IMR-90 (cell line): ENCODE results near the gene NENF.
"Not testable (repeated sequence)": the region's sequence is repeated elsewhere in the genome, so short reads cannot be mapped to it uniquely, and the experiment has no call there.

Source experiments
- CEBPB ChIP-seq: IDR thresholded peaks from 2 replicates; pipeline ENCODE4 v1.6.1; 2012; ENCODE audit warnings: low read depth, low read length, improper control_type of control experiment
- FOS ChIP-seq: fragments of 150-350 bp; IDR thresholded peaks from 2 replicates; pipeline ENCODE4 v1.6.1; 2016; ENCODE audit warnings: low read depth, low read length
- MAFK ChIP-seq: IDR thresholded peaks from 2 replicates; pipeline ENCODE4 v1.6.1; 2012; ENCODE audit warnings: low read depth, low read length, improper control_type of control experiment
- MXI1 ChIP-seq: IDR thresholded peaks from 2 replicates; pipeline ENCODE4 v1.6.1; 2012; ENCODE audit warnings: low read depth, mild to moderate bottlenecking, low read length, moderate library complexity, borderline replicate concordance
- POLR2A ChIP-seq: IDR thresholded peaks from 2 replicates; pipeline ENCODE4 v1.6.1; 2012; ENCODE audit warnings: mild to moderate bottlenecking, low read depth, low read length
- RAD21 ChIP-seq: IDR thresholded peaks from 2 replicates; pipeline ENCODE4 v1.6.1; 2012; ENCODE audit warnings: low read length, improper control_type of control experiment
- RFX5 ChIP-seq: IDR thresholded peaks from 2 replicates; pipeline ENCODE4 v1.8.0; 2012; ENCODE audit warnings: low read depth, mild to moderate bottlenecking, low read length, moderate library complexity
- TF ChIP-seq, protein P1 (sequence below): conservative IDR thresholded peaks from 2 replicates; pipeline ENCODE4 v1.5.1; 2012; ENCODE audit warnings: mild to moderate bottlenecking, low read depth, low read length, improper control_type of control experiment
- TF ChIP-seq, protein P2 (sequence below): fragments of 150-350 bp; IDR thresholded peaks from 2 replicates; pipeline ENCODE4 v1.6.1; 2017; ENCODE audit warnings: mild to moderate bottlenecking, antibody characterized with exemption, low read length, low read depth
- TF ChIP-seq, protein P3 (sequence below): fragments of 150-350 bp; IDR thresholded peaks from 2 replicates; pipeline ENCODE4 v1.6.1; 2016; ENCODE audit warnings: low read depth, mild to moderate bottlenecking, low read length, moderate library complexity, borderline replicate concordance

DNA sequence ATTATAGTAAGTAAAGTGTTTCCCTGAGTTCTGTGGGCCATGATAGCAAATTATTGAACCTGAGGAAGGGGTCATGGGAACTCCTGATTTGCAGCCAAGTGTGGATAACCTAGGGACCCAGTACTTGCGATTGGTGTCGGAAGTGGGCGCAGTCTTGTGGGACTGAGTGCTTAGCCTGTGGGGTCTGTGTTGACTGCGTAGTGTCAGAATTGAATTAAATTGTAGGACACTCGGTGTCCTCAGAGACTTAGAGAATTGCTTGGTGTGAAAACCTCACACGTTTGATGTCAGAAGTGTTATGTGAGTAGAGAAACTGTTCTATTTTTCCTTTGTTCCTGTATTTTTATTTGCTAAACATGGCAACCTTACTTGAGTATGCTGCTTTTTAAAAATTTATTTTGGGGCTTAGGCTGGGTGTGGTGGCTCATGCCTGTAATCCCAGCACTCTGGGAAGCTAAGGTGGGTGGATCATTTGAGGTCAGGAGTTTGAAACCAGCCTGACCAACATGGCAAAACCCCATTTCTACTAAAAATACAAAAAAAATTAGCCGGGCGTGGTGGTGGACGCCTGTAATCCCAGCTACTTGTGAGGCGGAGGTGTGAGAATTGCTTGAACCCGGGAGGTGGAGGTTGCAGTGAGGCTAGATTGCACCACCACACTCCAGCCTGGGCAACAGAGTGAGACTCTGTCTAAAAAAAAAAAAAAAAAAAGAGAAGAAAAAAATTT is 48.2 kb downstream of the NENF start:
- not testable (repeated sequence) for TF ChIP-seq FOS, RFX5, MXI1, MAFK, POLR2A, CEBPB, RAD21
- TF ChIP-seq, protein P1, sequence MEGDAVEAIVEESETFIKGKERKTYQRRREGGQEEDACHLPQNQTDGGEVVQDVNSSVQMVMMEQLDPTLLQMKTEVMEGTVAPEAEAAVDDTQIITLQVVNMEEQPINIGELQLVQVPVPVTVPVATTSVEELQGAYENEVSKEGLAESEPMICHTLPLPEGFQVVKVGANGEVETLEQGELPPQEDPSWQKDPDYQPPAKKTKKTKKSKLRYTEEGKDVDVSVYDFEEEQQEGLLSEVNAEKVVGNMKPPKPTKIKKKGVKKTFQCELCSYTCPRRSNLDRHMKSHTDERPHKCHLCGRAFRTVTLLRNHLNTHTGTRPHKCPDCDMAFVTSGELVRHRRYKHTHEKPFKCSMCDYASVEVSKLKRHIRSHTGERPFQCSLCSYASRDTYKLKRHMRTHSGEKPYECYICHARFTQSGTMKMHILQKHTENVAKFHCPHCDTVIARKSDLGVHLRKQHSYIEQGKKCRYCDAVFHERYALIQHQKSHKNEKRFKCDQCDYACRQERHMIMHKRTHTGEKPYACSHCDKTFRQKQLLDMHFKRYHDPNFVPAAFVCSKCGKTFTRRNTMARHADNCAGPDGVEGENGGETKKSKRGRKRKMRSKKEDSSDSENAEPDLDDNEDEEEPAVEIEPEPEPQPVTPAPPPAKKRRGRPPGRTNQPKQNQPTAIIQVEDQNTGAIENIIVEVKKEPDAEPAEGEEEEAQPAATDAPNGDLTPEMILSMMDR = not testable (repeated sequence)
- TF ChIP-seq, protein P2, sequence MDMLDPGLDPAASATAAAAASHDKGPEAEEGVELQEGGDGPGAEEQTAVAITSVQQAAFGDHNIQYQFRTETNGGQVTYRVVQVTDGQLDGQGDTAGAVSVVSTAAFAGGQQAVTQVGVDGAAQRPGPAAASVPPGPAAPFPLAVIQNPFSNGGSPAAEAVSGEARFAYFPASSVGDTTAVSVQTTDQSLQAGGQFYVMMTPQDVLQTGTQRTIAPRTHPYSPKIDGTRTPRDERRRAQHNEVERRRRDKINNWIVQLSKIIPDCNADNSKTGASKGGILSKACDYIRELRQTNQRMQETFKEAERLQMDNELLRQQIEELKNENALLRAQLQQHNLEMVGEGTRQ = not testable (repeated sequence)
- TF ChIP-seq, protein P3, sequence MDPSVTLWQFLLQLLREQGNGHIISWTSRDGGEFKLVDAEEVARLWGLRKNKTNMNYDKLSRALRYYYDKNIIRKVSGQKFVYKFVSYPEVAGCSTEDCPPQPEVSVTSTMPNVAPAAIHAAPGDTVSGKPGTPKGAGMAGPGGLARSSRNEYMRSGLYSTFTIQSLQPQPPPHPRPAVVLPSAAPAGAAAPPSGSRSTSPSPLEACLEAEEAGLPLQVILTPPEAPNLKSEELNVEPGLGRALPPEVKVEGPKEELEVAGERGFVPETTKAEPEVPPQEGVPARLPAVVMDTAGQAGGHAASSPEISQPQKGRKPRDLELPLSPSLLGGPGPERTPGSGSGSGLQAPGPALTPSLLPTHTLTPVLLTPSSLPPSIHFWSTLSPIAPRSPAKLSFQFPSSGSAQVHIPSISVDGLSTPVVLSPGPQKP = not testable (repeated sequence)
